WTC11 (cell line): ENCODE data around the gene WWOX.

Experiments
- CTCF ChIP-seq: fragments of 200-600 bp; IDR thresholded peaks from 2 replicates; pipeline ENCODE4 v1.8.0; 2022; ENCODE audit warnings: antibody characterized with exemption
- E2F4 ChIP-seq: sonication (generic); formaldehyde crosslinking; IDR thresholded peaks from 2 replicates; pipeline ENCODE4 v1.8.1; 2022; ENCODE audit warnings: low read depth, mild to moderate bottlenecking, moderate library complexity, missing genetic modification reagents, borderline replicate concordance
- MAX ChIP-seq: sonication (generic); formaldehyde crosslinking; IDR thresholded peaks from 2 replicates; pipeline ENCODE4 v1.8.0; 2022; ENCODE audit warnings: mild to moderate bottlenecking, missing genetic modification reagents
- RELA ChIP-seq: sonication (generic); formaldehyde crosslinking; IDR thresholded peaks from 2 replicates; pipeline ENCODE4 v1.8.1; 2022; ENCODE audit warnings: missing genetic modification reagents, mild to moderate bottlenecking, borderline replicate concordance
- STAT6 ChIP-seq: sonication (generic); formaldehyde crosslinking; conservative IDR thresholded peaks from 2 replicates; pipeline ENCODE4 v1.8.1; 2023; ENCODE audit warnings: mild to moderate bottlenecking, low read depth, missing genetic modification reagents, moderate library complexity
- ZBTB21 ChIP-seq: sonication (generic); formaldehyde crosslinking; IDR thresholded peaks from 2 replicates; pipeline ENCODE4 v1.8.1; 2023; ENCODE audit warnings: mild to moderate bottlenecking, missing genetic modification reagents, borderline replicate concordance
- ZNF263 ChIP-seq: sonication (generic); formaldehyde crosslinking; IDR thresholded peaks from 2 replicates; pipeline ENCODE4 v1.8.1; 2022; ENCODE audit warnings: low read depth, mild to moderate bottlenecking, moderate library complexity, missing genetic modification reagents

- TF ChIP-seq CTCF: no peak
- TF ChIP-seq MAX (CRISPR knock-in tag): no peak
- TF ChIP-seq ZBTB21 (CRISPR knock-in tag): no peak
- no peak for TF ChIP-seq E2F4 (CRISPR knock-in tag)
- TF ChIP-seq ZNF263 (CRISPR knock-in tag): no peak
- TF ChIP-seq RELA: no peak
- TF ChIP-seq STAT6: no peak
Observed at GRCh38 chr16:78479723-78480122, 380.3 kb downstream of the WWOX start.
